GM23338 (cell line): ENCODE data around the gene RGPD8.
"Not testable (repeated sequence)": the region's sequence is repeated elsewhere in the genome, so short reads cannot be mapped to it uniquely, and the experiment has no call there.

Experiments used
- CREB1 ChIP-seq: fragments of 250-450 bp; sonication (Bioruptor Pico); IDR thresholded peaks from 2 replicates; pipeline ENCODE4 v1.5.0; 2020; ENCODE audit warnings: low read depth, mild to moderate bottlenecking, moderate library complexity
- CTCF ChIP-seq, 2 experiments: fragments of 200-600 bp in 1 of 2; sonication (generic) in 1 of 2; conservative IDR thresholded peaks; 2 replicates each; pipeline versions ENCODE4 v1.5.1 to v1.6.1; 2016 to 2017; ENCODE audit warnings: antibody characterized with exemption in 2 of 2, low read depth in 2 of 2, mild to moderate bottlenecking in 2 of 2, moderate library complexity in 1 of 2
- EZH2 ChIP-seq: fragments of 200-600 bp; sonication (generic); IDR thresholded peaks from one replicate; pipeline ENCODE4 v1.8.0; 2017; ENCODE audit warnings: antibody characterized with exemption, mild to moderate bottlenecking, low read depth; ENCODE audit not compliant: unreplicated experiment
- EZH2phosphoT487 ChIP-seq: fragments of 200-600 bp; sonication (generic); IDR thresholded peaks from one replicate; pipeline ENCODE4 v1.8.1; 2018; ENCODE audit warnings: antibody characterized with exemption; ENCODE audit not compliant: unreplicated experiment
- JUNB ChIP-seq: IDR thresholded peaks from one replicate; pipeline ENCODE4 v1.6.1; 2016; ENCODE audit warnings: antibody characterized with exemption; ENCODE audit not compliant: unreplicated experiment
- NANOG ChIP-seq: IDR thresholded peaks from 2 replicates; pipeline ENCODE4 v1.6.1; 2016; ENCODE audit warnings: antibody characterized with exemption, borderline replicate concordance
- POLR2AphosphoS5 ChIP-seq: IDR thresholded peaks from 2 replicates; pipeline ENCODE4 v1.6.1; 2016; ENCODE audit warnings: antibody characterized with exemption, low read depth
- REST ChIP-seq: IDR thresholded peaks from one replicate; pipeline ENCODE4 v1.6.1; 2018; ENCODE audit warnings: antibody characterized with exemption; ENCODE audit not compliant: unreplicated experiment
- STAT1 ChIP-seq: IDR thresholded peaks from one replicate; pipeline ENCODE4 v1.6.1; 2016; ENCODE audit warnings: antibody characterized with exemption; ENCODE audit not compliant: unreplicated experiment
- ZNF114 ChIP-seq: fragments of 250-450 bp; sonication (Bioruptor Pico); IDR thresholded peaks from 2 replicates; pipeline ENCODE4 v1.5.0; 2020; ENCODE audit warnings: mild to moderate bottlenecking, moderate library complexity
- ZNF331 ChIP-seq: fragments of 250-450 bp; sonication (Bioruptor Pico); IDR thresholded peaks from 2 replicates; pipeline ENCODE4 v1.5.0; 2020; ENCODE audit warnings: low read depth, mild to moderate bottlenecking, moderate library complexity
- TF ChIP-seq, protein P1 (sequence below): IDR thresholded peaks from 2 replicates; pipeline ENCODE4 v1.6.1; 2016; ENCODE audit warnings: antibody characterized with exemption

GRCh38 chr2:112360055-112360454 lies 73.4 kb downstream of the RGPD8 start:
- not testable (repeated sequence) for TF ChIP-seq CTCF (conservative IDR thresholded peaks at IDR 0.05; ENCODE audit: low read depth in 2 of 2); EZH2; EZH2phosphoT487; POLR2AphosphoS5; JUNB; NANOG; REST; ZNF114 (CRISPR knock-in tag); STAT1; CREB1; ZNF331 (CRISPR knock-in tag)
- TF ChIP-seq, protein P1, sequence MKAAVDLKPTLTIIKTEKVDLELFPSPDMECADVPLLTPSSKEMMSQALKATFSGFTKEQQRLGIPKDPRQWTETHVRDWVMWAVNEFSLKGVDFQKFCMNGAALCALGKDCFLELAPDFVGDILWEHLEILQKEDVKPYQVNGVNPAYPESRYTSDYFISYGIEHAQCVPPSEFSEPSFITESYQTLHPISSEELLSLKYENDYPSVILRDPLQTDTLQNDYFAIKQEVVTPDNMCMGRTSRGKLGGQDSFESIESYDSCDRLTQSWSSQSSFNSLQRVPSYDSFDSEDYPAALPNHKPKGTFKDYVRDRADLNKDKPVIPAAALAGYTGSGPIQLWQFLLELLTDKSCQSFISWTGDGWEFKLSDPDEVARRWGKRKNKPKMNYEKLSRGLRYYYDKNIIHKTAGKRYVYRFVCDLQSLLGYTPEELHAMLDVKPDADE: not testable (repeated sequence)
